Measurements from ENCODE around the gene HRAS.

- TF ChIP-seq CTCF (IDR thresholded peaks at IDR 0.05; ENCODE audit: low read depth, low read length, poor library complexity, severe bottlenecking) = no peak
- TF ChIP-seq EZH2phosphoT487 (IDR thresholded peaks at IDR 0.05; ENCODE audit: borderline replicate concordance, low read length) = no peak
Measured at GRCh38 chr11:557328-558132, 22.2 kb upstream of the HRAS start.

All from DOHH2 (cell line).